OCI-LY1 (cell line): ENCODE results near the gene PAPOLA.

Experiments used
- EZH2 ChIP-seq: fragments of 200-600 bp; sonication (generic), shearing (Covaris generic); IDR thresholded peaks from 2 replicates; pipeline ENCODE4 v1.8.0; 2017; ENCODE audit warnings: borderline replicate concordance, mixed run types, mild to moderate bottlenecking, antibody characterized with exemption, low read length, moderate library complexity, mixed read lengths
- TF ChIP-seq, protein P1 (sequence below): fragments of 200-600 bp; sonication (generic), shearing (Covaris generic); IDR thresholded peaks from 2 replicates; pipeline ENCODE4 v1.5.1; 2017; ENCODE audit warnings: mild to moderate bottlenecking, antibody characterized with exemption, low read length, moderate library complexity, mixed read lengths

DNA sequence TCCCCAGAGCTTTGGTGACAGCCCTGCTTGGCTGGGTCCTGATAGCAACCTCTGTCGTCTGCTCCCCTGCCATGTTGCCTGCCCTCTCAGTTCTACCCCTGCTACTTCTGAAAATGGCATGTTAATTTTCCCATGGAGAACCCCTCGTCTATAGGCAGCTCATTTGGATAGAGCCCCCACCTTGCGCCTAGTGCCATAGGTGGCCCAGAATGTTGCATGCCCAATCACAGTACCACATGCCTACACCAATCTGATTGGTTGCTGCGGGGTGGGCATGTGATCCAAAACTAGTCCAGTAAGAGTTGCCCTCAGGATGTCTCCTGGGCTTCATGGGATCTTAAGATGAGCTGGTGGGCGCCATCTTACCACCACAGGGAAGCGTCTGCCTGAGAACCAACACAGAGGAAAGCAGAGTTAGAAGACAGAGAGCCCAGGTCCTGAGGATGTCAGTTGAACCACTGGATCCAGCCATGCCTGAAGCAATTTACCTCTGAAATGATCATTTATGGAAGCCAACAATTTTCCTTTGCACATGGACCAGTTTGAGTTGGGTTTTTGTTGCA, 85.7 kb downstream of the PAPOLA start:
- TF ChIP-seq, protein P1, sequence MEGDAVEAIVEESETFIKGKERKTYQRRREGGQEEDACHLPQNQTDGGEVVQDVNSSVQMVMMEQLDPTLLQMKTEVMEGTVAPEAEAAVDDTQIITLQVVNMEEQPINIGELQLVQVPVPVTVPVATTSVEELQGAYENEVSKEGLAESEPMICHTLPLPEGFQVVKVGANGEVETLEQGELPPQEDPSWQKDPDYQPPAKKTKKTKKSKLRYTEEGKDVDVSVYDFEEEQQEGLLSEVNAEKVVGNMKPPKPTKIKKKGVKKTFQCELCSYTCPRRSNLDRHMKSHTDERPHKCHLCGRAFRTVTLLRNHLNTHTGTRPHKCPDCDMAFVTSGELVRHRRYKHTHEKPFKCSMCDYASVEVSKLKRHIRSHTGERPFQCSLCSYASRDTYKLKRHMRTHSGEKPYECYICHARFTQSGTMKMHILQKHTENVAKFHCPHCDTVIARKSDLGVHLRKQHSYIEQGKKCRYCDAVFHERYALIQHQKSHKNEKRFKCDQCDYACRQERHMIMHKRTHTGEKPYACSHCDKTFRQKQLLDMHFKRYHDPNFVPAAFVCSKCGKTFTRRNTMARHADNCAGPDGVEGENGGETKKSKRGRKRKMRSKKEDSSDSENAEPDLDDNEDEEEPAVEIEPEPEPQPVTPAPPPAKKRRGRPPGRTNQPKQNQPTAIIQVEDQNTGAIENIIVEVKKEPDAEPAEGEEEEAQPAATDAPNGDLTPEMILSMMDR, result no peak
- TF ChIP-seq EZH2, result no peak
